Measurements from ENCODE around the gene CDC25A.

DNA sequence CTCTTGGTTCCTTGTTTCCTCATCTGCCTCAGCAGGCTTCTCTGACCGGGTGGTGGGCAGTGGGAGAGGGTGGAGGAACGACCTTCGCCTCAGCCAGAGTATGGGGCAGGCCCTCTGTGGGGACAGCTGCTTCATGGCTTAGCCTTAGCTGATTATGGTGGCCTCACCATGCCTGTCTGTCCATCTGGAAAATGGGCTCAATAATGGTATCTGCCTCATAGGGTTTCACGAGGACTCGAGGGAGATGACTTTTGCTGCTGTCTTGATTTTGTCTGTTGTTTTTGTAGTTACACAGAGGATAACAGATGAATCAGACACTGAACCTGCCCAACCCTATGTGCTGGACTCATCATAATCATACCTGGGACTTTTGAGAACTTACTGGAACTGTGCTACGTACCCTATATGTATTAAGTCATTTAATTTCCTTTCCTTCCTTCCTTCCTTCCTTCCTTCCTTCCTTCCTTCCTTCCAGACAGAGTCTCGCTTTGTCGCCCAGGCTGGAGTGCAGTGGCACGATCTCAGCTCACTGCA, 46.5 kb downstream of the CDC25A start:
- no peak for TF ChIP-seq CTCF (IDR thresholded peaks at IDR 0.05)
- TF ChIP-seq EZH2 (IDR thresholded peaks at IDR 0.05) = no peak
- no peak for TF ChIP-seq EZH2phosphoT487 (IDR thresholded peaks at IDR 0.05)

All from neural progenitor cell (in vitro differentiated cells).